Measurements from ENCODE around the gene GPR161. TPM values are rescaled to one million over a fixed set of nuclear protein-coding genes. Genes with fewer than 3 reads are reported as not detected.
"Not testable (repeated sequence)": the region's sequence is repeated elsewhere in the genome, so short reads cannot be mapped to it uniquely, and the experiment has no call there.

Gene GPR161, protein sequence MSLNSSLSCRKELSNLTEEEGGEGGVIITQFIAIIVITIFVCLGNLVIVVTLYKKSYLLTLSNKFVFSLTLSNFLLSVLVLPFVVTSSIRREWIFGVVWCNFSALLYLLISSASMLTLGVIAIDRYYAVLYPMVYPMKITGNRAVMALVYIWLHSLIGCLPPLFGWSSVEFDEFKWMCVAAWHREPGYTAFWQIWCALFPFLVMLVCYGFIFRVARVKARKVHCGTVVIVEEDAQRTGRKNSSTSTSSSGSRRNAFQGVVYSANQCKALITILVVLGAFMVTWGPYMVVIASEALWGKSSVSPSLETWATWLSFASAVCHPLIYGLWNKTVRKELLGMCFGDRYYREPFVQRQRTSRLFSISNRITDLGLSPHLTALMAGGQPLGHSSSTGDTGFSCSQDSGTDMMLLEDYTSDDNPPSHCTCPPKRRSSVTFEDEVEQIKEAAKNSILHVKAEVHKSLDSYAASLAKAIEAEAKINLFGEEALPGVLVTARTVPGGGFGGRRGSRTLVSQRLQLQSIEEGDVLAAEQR
- 1 to 10 TPM; 3.8 to 5.9 (median 4.9) TPM for total RNA-seq
- polyA plus RNA-seq = 2.3 TPM
- long read RNA-seq, donor 1, partial matches to known transcripts = 1 of 11 reads
- long read RNA-seq, donor 1, other reads (novel, unspliced or antisense) = 10 of 11 reads
- long read RNA-seq, donor 2, full-length matches to known transcripts = 1 of 3 reads
- long read RNA-seq, donor 2, partial matches to known transcripts = 0 of 3 reads
- long read RNA-seq, donor 2, other reads (novel, unspliced or antisense) = 2 of 3 reads
- long read RNA-seq, donor 3, partial matches to known transcripts = 5 of 16 reads
- long read RNA-seq, donor 3, other reads (novel, unspliced or antisense) = 11 of 16 reads
- long read RNA-seq, donor 4, partial matches to known transcripts = 1 of 3 reads
- long read RNA-seq, donor 4, other reads (novel, unspliced or antisense) = 2 of 3 reads

DNA sequence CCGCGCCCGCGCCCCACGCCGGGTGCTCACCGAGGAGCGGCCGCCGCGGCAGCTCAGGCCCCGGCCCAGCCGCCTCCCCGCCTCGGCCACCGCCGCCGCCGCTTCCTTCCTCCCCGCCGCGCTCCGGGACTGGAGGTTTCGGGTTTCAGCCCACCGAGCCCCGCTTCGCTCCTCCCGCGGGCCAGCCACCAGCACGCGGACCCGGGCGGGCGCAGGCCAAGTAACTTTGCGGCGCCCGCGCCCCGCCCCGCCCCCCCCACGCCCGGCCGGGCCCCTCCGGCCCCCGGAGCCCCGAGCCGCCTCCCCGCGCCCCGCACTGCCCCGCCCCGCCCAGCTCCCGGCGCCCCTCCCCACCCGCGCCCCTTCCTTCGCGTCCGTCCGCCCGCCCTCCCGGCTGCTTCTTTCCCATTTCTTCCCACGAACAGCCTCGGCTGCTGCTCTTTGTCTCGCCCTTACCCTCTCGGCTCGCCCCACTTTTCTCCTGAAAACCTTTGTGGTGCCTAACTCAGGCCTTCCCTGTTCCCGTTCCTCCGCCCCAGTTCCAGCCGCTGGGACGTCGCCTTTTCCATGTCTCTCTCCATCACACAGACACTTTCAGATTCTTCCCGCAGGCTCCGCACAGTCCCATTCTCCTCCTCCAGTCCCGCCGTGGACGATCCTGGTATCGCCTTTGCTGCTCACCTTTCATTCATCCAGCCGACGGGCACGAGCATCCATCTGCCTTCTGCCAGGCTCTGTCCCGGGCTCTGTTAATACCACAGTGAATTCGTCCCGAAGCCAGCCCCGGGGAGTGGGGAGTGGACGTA, at the start of gene GPR161:
Gene GPR161, minus strand, starts transcription at position 222 of the 806 bp plus-strand sequence. CDS start 32,080 bp downstream, outside the sequence.
- under 1% methylated on average over 86 of the region's 86 CpGs for WGBS
- ATAC-seq (peak; percentile 66 to 75), DNase-seq (peak; percentile 63 to 88 (median 83))
- H3K9me3 ChIP-seq (ENCODE audit: control insufficient read depth, low read length) = no peaks in the 10 kb centered on the region
- H3K27ac ChIP-seq (ENCODE audit: low read length) = peak within 1 kb of the TSS; percentile 89
- peaks cover 5% of the 10 kb centered on the region for H3K4me1 ChIP-seq (ENCODE audit: control insufficient read depth, insufficient read depth, low read length)
- intact Hi-C loops (cut with DNase I) = no loop called here
- peak within 1 kb of the TSS; percentile 60 for H3K4me3 ChIP-seq (ENCODE audit: low read length)
- no peaks in the 10 kb centered on the region for H3K27me3 ChIP-seq (ENCODE audit: control insufficient read depth, insufficient read depth)

DNA sequence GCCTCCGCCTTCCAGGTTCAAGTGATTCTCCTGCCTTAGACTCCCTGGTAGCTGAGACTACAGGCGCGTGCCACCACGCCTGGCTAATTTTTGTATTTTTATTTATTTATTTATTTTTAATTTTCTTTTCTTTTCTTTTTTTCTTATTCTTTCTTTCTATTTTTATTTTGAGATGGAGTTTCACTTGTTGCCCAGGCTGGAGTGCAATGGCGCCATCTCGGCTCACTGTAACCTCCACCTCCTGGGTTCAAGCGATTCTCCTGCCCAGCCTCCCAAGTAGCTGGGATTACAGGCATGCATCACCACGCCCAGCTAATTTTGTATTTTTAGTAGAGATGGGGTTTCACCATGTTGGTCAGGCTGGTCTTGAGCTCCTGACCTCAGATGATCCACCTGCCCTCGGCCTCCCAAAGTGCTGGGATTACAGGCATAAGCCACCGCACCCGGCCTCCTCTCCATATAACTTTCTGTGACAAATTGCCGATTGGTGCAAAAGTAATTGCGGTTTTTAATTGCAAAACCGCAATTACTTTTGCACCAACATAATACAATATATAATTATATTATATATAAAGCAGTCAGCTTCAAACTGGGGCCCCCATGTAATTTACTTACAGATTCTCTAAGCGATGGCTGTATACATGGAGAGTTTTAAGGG, 44.5 kb upstream of the GPR161 start:
- H3K4me3 ChIP-seq (ENCODE audit: low read length); ATAC-seq; H3K27ac ChIP-seq (ENCODE audit: low read length); H3K9me3 ChIP-seq (ENCODE audit: control insufficient read depth, low read length); DNase-seq; H3K27me3 ChIP-seq (ENCODE audit: control insufficient read depth, insufficient read depth); H3K4me1 ChIP-seq (ENCODE audit: control insufficient read depth, insufficient read depth, low read length); intact Hi-C loops (cut with DNase I): not testable (repeated sequence)
- WGBS = 97% methylated on average over 15 of the region's 15 CpGs

DNA sequence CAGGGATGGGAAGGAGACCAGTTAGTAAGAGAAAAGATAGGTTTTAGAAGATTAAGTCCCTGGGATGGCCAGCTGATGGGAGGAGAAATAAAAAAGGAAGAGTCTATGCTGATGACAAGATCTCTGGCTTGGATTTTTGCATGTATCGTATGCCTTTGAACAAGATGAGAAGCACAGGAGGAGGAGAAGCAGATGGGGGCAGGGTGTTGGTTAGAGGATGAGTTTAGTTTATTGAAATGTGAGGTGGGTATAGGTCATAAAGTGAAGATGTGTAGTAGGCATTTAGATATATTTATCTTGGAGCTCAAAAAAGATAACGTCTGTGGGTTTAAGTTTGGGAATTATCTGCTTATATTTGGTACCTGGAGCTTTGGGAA, 43.4 kb upstream of the GPR161 start:
- DNase-seq (no peak), ATAC-seq (no peak)
- intact Hi-C loops (cut with DNase I) = no loop called here
- Histone ChIP-seq H3K27ac (ENCODE audit: low read length) (no peak overlapping the region), H3K9me3 (ENCODE audit: control insufficient read depth, low read length) (no peaks in the 10 kb centered on the region), H3K4me1 (ENCODE audit: control insufficient read depth, insufficient read depth, low read length) (peaks cover 3% of the 10 kb centered on the region), H3K4me3 (ENCODE audit: low read length) (peak overlapping the region; percentile 67), H3K27me3 (ENCODE audit: control insufficient read depth, insufficient read depth) (no peaks in the 10 kb centered on the region)
- 34% methylated on average over 2 of the region's 2 CpGs for WGBS

DNA sequence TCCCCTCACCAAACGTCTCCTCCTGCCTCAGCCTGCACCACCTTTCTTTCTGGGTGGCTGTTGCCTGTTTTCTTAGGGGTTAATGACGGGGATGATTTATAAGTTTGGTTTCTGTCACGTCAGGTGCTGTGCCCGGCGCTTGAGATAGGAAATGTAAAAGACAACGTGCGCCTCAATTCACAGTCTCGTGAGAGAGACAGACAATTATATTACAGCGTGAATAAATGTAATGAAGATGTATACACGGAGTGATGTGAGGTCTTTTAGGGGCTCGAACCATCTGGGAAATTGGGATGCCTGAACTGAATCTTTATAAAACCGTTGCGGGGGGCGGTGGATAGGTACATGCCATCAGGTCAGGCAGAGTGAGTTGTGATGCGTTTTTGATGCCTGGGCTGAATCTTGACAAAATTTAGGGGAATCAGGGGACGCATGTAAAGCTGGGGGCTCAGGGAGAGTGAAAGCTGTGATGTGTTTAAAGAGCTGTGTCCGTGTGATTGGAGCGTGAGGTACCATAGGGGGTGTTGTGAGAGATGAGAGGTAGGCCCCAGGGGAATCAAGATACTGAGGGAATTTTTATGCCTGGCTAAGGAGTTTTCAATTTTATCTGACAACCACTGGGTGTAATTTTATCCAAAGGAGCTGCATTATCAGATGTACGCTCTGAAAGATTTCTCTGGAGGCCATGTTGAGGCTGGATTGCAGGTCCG, 42.9 kb upstream of the GPR161 start:
- DNase-seq (no peak), ATAC-seq (no peak)
- Histone ChIP-seq H3K4me3 (ENCODE audit: low read length) (peak overlapping the region; percentile 67), H3K27me3 (ENCODE audit: control insufficient read depth, insufficient read depth) (no peaks in the 10 kb centered on the region), H3K9me3 (ENCODE audit: control insufficient read depth, low read length) (no peaks in the 10 kb centered on the region), H3K27ac (ENCODE audit: low read length) (peak overlapping the region; percentile 83), H3K4me1 (ENCODE audit: control insufficient read depth, insufficient read depth, low read length) (peaks cover 3% of the 10 kb centered on the region)
- intact Hi-C loops (cut with DNase I) = no loop called here
- WGBS = 3% methylated on average over 20 of the region's 20 CpGs

DNA sequence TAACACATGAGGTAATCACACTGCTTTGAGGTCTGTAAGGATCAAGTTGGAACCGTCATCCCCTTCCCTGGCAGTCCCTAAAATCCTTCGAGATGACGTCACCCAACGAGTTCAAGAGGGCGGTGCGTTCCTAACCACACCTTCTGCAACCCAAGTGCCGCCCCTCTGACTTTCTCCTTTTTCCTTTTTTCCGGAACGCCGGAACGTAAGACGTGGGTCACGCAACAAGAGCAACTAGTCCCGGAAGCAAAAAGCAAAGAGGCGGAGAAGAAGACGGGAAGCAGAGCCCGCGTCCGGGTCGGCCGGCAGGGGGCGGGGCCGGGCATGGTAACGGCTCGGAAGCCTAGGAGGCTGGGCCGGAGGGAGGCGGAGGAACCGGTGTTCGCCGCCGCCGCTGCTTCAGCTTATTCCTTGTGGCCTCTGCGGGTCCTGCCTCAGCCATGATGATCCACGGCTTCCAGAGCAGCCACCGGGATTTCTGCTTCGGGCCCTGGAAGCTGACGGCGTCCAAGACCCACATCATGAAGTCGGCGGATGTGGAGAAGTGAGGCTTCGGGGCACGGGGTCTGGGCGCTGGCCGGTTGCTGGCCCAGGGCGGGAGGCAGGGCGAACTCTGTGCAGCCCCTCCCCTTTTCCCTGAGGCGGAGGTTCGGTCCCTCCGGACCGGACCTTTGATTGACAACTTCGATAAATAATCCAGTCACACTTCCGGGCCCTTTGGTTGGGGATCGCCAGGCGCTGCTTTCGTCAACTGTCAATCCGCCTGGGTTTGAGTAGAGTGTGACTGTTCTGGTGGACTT, 42.1 kb upstream of the GPR161 start, which contains the start of gene TIPRL:
Gene TIPRL, plus strand, starts transcription at position 325 of the 800 bp plus-strand sequence. Its CDS starts 116 bp downstream, at position 441.
- Histone ChIP-seq H3K4me3 (ENCODE audit: low read length) (peak within 1 kb of the TSS; percentile 67), H3K27me3 (ENCODE audit: control insufficient read depth, insufficient read depth) (no peaks in the 10 kb centered on the region), H3K4me1 (ENCODE audit: control insufficient read depth, insufficient read depth, low read length) (peaks cover 3% of the 10 kb centered on the region), H3K27ac (ENCODE audit: low read length) (peak within 1 kb of the TSS; percentile 83), H3K9me3 (ENCODE audit: control insufficient read depth, low read length) (no peaks in the 10 kb centered on the region)
- DNase-seq (peak; percentile 96 to 98 (median 98)), ATAC-seq (peak; percentile 95 to 98)
- intact Hi-C loops (cut with DNase I) = no loop called here
- WGBS = under 1% methylated on average over 56 of the region's 56 CpGs

DNA sequence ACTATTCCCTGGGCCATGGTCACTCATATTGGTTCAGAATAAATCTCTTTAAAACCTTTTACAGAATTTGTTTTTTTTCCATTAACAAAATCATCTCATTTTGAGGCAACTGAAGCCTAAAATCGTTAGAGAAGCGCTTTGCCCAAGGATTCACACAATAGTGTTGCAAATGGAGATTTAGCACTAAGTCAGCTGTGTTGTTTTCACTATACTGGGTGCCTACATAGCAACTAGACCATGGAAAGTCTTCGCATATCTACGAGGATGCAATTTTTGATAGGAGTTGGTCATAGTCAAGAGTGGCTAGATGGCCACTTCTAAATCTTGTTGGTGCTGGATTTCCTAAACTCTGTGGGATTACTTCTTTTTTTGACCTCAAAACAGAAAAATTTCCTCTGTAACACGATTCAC, 41.5 kb upstream of the GPR161 start:
- H3K4me1 ChIP-seq (ENCODE audit: control insufficient read depth, insufficient read depth, low read length) = peaks cover 3% of the 10 kb centered on the region
- WGBS = 70% methylated on average over 5 of the region's 5 CpGs
- peak overlapping the region; percentile 50 for H3K27ac ChIP-seq (ENCODE audit: low read length)
- H3K4me3 ChIP-seq (ENCODE audit: low read length) = peak overlapping the region; percentile 67
- intact Hi-C loops (cut with DNase I) = no loop called here
- ATAC-seq = no peak
- no peaks in the 10 kb centered on the region for H3K27me3 ChIP-seq (ENCODE audit: control insufficient read depth, insufficient read depth)
- no peak for DNase-seq
- H3K9me3 ChIP-seq (ENCODE audit: control insufficient read depth, low read length) = no peaks in the 10 kb centered on the region

DNA sequence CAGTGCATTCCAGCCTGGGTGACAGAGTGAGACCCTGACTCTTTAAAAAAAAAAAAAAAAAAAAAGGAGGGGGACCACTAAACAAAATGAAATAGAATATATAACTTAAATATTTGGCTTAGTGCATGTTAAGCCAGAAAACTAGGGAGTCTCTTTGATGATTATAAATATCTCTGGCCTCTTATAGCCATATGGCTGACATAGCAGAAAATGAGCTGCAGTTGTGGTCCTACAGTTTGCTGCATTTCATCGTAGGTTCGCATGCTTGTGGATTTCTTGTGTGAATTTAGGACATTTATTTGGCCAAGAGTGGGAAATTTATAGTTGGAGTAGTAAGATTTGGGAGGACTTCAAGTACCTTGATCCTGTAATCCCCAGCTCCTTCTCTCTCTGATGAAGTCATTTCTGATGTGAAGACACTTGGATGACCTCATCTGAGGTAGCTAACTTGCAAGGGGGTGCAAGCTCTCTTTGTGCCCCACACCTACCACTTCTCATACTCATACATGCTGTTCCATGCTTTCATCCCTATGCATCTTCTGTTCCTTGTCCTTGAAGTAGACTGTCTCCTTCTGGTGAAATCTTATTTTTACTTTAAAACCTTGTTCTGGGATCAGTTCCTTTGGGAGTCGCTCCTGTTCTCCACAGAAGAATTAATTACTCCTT, 35.7 kb upstream of the GPR161 start:
- 91% methylated on average over 3 of the region's 3 CpGs for WGBS
- H3K4me1 ChIP-seq (ENCODE audit: control insufficient read depth, insufficient read depth, low read length) = no peaks in the 10 kb centered on the region
- H3K9me3 ChIP-seq (ENCODE audit: control insufficient read depth, low read length) = no peaks in the 10 kb centered on the region
- DNase-seq (no peak), ATAC-seq (no peak)
- no peaks in the 10 kb centered on the region for H3K27me3 ChIP-seq (ENCODE audit: control insufficient read depth, insufficient read depth)
- intact Hi-C loops (cut with DNase I) = no loop called here
- no peak overlapping the region for H3K27ac ChIP-seq (ENCODE audit: low read length)
- no peak overlapping the region for H3K4me3 ChIP-seq (ENCODE audit: low read length)

DNA sequence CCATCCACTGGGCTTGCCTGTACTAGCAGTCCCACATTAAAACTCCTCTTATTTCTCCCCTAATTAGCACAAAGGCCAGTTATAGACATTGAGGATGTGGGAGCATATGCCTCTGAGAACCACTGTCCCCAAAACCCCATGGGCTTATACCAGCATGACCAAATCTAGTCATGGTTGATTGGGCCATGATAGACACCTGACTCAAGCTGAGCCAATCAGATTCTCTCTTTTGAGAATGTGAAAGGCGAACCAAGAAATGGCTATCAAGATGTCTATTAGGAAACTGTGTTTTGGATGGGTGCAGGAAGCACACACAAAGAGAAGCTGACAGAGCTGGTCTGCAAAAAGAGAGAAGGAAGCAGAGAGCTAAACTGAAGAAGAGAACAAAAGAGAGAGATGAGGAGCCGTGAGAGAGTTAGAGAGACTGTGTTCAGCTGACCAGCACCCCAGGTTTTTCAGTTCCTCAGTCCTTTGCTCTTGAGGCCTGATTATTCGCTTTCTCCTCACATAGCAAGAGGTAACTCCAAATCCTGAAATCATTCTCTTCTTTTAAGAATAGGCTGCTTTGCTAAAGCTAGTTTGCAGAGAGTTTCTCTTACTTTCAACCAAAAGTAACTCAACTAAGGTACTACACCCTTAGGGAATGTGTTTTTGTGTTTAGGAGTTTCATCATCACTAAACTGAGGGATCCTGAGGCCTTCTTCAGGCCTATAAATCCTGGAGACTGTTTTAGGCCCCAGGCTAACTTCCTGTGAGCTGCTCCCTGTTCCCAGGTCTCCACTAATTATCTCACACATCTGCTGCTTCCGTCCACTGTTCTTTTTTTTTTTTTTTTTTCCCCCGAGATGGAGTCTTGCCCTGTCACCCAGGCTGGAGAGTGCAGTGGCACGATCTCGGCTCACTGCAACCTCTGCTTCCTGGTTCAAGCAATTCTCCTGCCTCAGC, 34.1 kb upstream of the GPR161 start:
- Histone ChIP-seq H3K4me3 (ENCODE audit: low read length) (no peak overlapping the region), H3K27me3 (ENCODE audit: control insufficient read depth, insufficient read depth) (no peaks in the 10 kb centered on the region), H3K4me1 (ENCODE audit: control insufficient read depth, insufficient read depth, low read length) (no peaks in the 10 kb centered on the region), H3K27ac (ENCODE audit: low read length) (no peak overlapping the region), H3K9me3 (ENCODE audit: control insufficient read depth, low read length) (no peaks in the 10 kb centered on the region)
- DNase-seq = no peak
- ATAC-seq = no peak
- WGBS = 85% methylated on average over 7 of the region's 7 CpGs
- intact Hi-C loops (cut with DNase I) = no loop called here
